BJ (cell line): ENCODE results near the gene BUB1B. TPM values are rescaled to one million over a fixed set of nuclear protein-coding genes. Genes with fewer than 3 reads are reported as not detected.

Source experiments
- CTCF ChIA-PET: fragments of 350-600 bp; formaldehyde crosslinking; extraction: SDS; loops from one replicate; lab custom pipeline; 2021; ENCODE audit warnings: antibody characterized with exemption, inconsistent platforms; lab: Yijun Ruan, JAX
- POLR2A ChIA-PET: fragments of 300-600 bp; sonication (Branson Sonifier 250); formaldehyde crosslinking; extraction: SDS; loops from one replicate; lab custom pipeline; 2021; ENCODE audit warnings: antibody characterized with exemption; lab: Charles Lee
- DNase-seq: peaks from one replicate; pipeline ENCODE4 v3.0.0-alpha.2; 2011; ENCODE audit warnings: low read depth
- H3K27me3 ChIP-seq: 2 replicates; pipeline ENCODE4 v1.6.0; 2011; ENCODE audit warnings: low read length; ENCODE audit not compliant: control insufficient read depth, insufficient read depth
- H3K36me3 ChIP-seq: 2 replicates; pipeline ENCODE4 v1.5.1; 2011; ENCODE audit warnings: low read length; ENCODE audit not compliant: control insufficient read depth, insufficient read depth
- H3K4me3 ChIP-seq: 2 replicates; pipeline ENCODE4 v1.5.1; 2011; ENCODE audit warnings: low read depth, mild to moderate bottlenecking, control low read depth, low read length
- CTCF ChIP-seq: IDR thresholded peaks from 2 replicates; pipeline ENCODE4 v1.5.1; 2011; ENCODE audit warnings: low read depth, mild to moderate bottlenecking, control low read depth, inconsistent platforms, low read length, moderate library complexity; ENCODE audit not compliant: insufficient read depth
- polyA plus RNA-seq: library from polyadenylated mRNA; depleted of rRNA; stranded (reverse); fragments of >200 nt; gene quantifications from 2 replicates; pipeline ENCODE4 v1.2.3, GENCODE V29; 2011

The BUB1B gene
- polyA plus RNA-seq, 1 experiment = 12.8 TPM

- no peak for DNase-seq
- Histone ChIP-seq H3K4me3 (no peak overlapping the region), H3K27me3 (peaks cover 30% of the 10 kb centered on the region), H3K36me3 (no peaks in the 10 kb centered on the region)
- no peak for TF ChIP-seq CTCF
- POLR2A ChIA-PET = no interaction called here
- CTCF ChIA-PET = interaction anchor here (0.9 to 2.8 kb wide), 5 partner anchors 15 to 212 kb away, joined by 3 to 21 read pairs (median 3); no protein-coding TSS in a partner anchor
Observed at GRCh38 chr15:40257656-40258450, 97.0 kb downstream of the BUB1B start.

GRCh38 chr15:40258544-40258943 lies 97.7 kb downstream of the BUB1B start:
- H3K36me3 ChIP-seq = no peaks in the 10 kb centered on the region
- CTCF ChIA-PET = interaction anchor here (0.9 to 2.8 kb wide), 4 partner anchors 15 to 21 kb away, joined by 3 to 21 read pairs (median 4); no protein-coding TSS in a partner anchor
- TF ChIP-seq CTCF = no peak
- POLR2A ChIA-PET = no interaction called here
- H3K4me3 ChIP-seq = no peak overlapping the region
- H3K27me3 ChIP-seq = peaks cover 23% of the 10 kb centered on the region
- no peak for DNase-seq

GRCh38 chr15:40259021-40259420 lies 98.2 kb downstream of the BUB1B start:
- H3K36me3 ChIP-seq = no peaks in the 10 kb centered on the region
- peaks cover 18% of the 10 kb centered on the region for H3K27me3 ChIP-seq
- no peak overlapping the region for H3K4me3 ChIP-seq
- TF ChIP-seq CTCF = no peak
- ChIA-PET POLR2A (no interaction called here), CTCF (interaction anchor here (0.9 to 2.8 kb wide), 4 partner anchors 14 to 20 kb away, joined by 3 to 21 read pairs (median 4); no protein-coding TSS in a partner anchor)
- DNase-seq = no peak

GRCh38 chr15:40263024-40263754 lies 102.3 kb downstream of the BUB1B start:
- H3K27me3 ChIP-seq = no peaks in the 10 kb centered on the region; the same call in 1 of the 2 replicates
- DNase-seq = no peak
- CTCF ChIA-PET = interaction anchor here (0.7 to 7.6 kb wide), 11 partner anchors 9 to 218 kb away, joined by 3 to 74 read pairs (median 6); no protein-coding TSS in a partner anchor
- TF ChIP-seq CTCF = no peak
- H3K4me3 ChIP-seq = no peak overlapping the region
- no peaks in the 10 kb centered on the region for H3K36me3 ChIP-seq
- POLR2A ChIA-PET = interaction anchor here (0.6 kb wide), 1 partner anchor 14 kb away, joined by 4 read pairs; no protein-coding TSS in a partner anchor
